A549 (cell line): Measurements from ENCODE around the gene KRTAP2-4. TPM values are rescaled to one million over a fixed set of nuclear protein-coding genes. Genes with fewer than 3 reads are reported as not detected.
A peak's percentile ranks its signal among the peaks of the same experiment; 100 is the strongest.
"Not testable (repeated sequence)": the region's sequence is repeated elsewhere in the genome, so short reads cannot be mapped to it uniquely, and the experiment has no call there.

Experiments used
- ATAC-seq, 2 experiments: fragments of 200-7000 bp in 1 of 2; fragments of >200 bp in 1 of 2; cut with Nextera tagmentation in 1 of 2; cut with Tn5 transposase in 1 of 2; 3 replicates each; pipeline versions ENCODE4 v1.8.0 to v1.9.1; 2018 to 2020; ENCODE audit warnings: mild to moderate bottlenecking in 1 of 2, moderate library complexity in 1 of 2
- CTCF ChIA-PET: fragments of 300-600 bp; sonication (Branson Sonifier 250); formaldehyde crosslinking; extraction: SDS; loops from one replicate; lab custom pipeline; 2021; ENCODE audit warnings: antibody characterized with exemption, inconsistent platforms; lab: Yijun Ruan, JAX
- POLR2A ChIA-PET: fragments of 350-600 bp; formaldehyde crosslinking; extraction: SDS; loops from one replicate; lab custom pipeline; 2021; ENCODE audit warnings: antibody characterized with exemption, inconsistent platforms; lab: Yijun Ruan, JAX
- DNase-seq, 2 experiments: peaks; one replicate each; pipeline versions ENCODE4 v3.0.0 to v3.0.0-alpha.2; 2011 to 2016; ENCODE audit warnings: low read depth in 1 of 2, low spot score in 1 of 2
- FAIRE-seq: peaks from 2 replicates; lab custom pipeline; 2011; peaks lifted over from hg19 to GRCh38; lab: Jason Lieb, UNC
- H3K27ac ChIP-seq, 2 experiments: fragments of >200 bp; sonication (Bioruptor Twin); formaldehyde crosslinking; 3 replicates each; pipeline ENCODE4 v1.5.1; 2016 to 2017
- H3K4me1 ChIP-seq: fragments of >200 bp; sonication (Bioruptor Twin); formaldehyde crosslinking; 3 replicates; pipeline ENCODE4 v1.6.1; 2016
- H3K4me2 ChIP-seq: fragments of >200 bp; sonication (Bioruptor Twin); formaldehyde crosslinking; 3 replicates; pipeline ENCODE4 v1.6.1; 2016
- H3K4me3 ChIP-seq: fragments of >200 bp; sonication (Bioruptor Twin); formaldehyde crosslinking; 3 replicates; pipeline ENCODE4 v1.5.1; 2016
- H3K9me3 ChIP-seq: fragments of >200 bp; sonication (Bioruptor Twin); formaldehyde crosslinking; 3 replicates; pipeline ENCODE4 v1.6.1; 2016
- CHD4 ChIP-seq: fragments of 200-600 bp; sonication (generic); IDR thresholded peaks from 2 replicates; pipeline ENCODE4 v1.6.1; 2016; ENCODE audit warnings: antibody characterized with exemption, mild to moderate bottlenecking, borderline replicate concordance
- EP300 ChIP-seq, 2 experiments: fragments of >200 bp; sonication (Bioruptor Twin); formaldehyde crosslinking; IDR thresholded peaks; 2 replicates in 1 of 2; 3 replicates in 1 of 2; pipeline ENCODE4 v1.6.1; 2016 to 2017
- GATA3 ChIP-seq: IDR thresholded peaks from 2 replicates; pipeline ENCODE4 v1.6.1; 2012; ENCODE audit warnings: borderline replicate concordance
- HDAC2 ChIP-seq: fragments of 200-600 bp; sonication (generic); IDR thresholded peaks from 2 replicates; pipeline ENCODE4 v1.6.1; 2016
- HEYL ChIP-seq: fragments of 250-450 bp; sonication (Bioruptor Pico); IDR thresholded peaks from 2 replicates; pipeline ENCODE4 v1.8.0; 2021; ENCODE audit warnings: mild to moderate bottlenecking, moderate library complexity
- HOXA7 ChIP-seq: fragments of 250-450 bp; sonication (Bioruptor Pico); IDR thresholded peaks from 2 replicates; pipeline ENCODE4 v1.5.0; 2020; ENCODE audit warnings: mild to moderate bottlenecking, moderate library complexity
- HOXB13 ChIP-seq: fragments of 250-450 bp; sonication (Bioruptor Pico); IDR thresholded peaks from 2 replicates; pipeline ENCODE4 v1.5.0; 2020; ENCODE audit warnings: low read depth, mild to moderate bottlenecking, moderate library complexity
- JUNB ChIP-seq: fragments of >200 bp; sonication (Bioruptor Twin); formaldehyde crosslinking; IDR thresholded peaks from 2 replicates; pipeline ENCODE4 v1.6.1; 2016
- KDM1A ChIP-seq: fragments of 200-600 bp; sonication (generic); IDR thresholded peaks from 2 replicates; pipeline ENCODE4 v1.6.1; 2016; ENCODE audit warnings: low read depth, mild to moderate bottlenecking
- KDM5A ChIP-seq: fragments of 200-600 bp; sonication (generic); IDR thresholded peaks from 2 replicates; pipeline ENCODE4 v1.6.1; 2016; ENCODE audit warnings: antibody characterized with exemption, mild to moderate bottlenecking
- MAFK ChIP-seq: fragments of 450-650 bp; IDR thresholded peaks from 2 replicates; pipeline ENCODE4 v1.6.1; 2014; ENCODE audit not compliant: partially characterized antibody
- POLR2AphosphoS2 ChIP-seq: conservative IDR thresholded peaks from 2 replicates; pipeline ENCODE4 v1.6.1; 2012; ENCODE audit warnings: low read length, improper control_type of control experiment, inconsistent platforms
- RFX5 ChIP-seq: fragments of 450-650 bp; IDR thresholded peaks from 2 replicates; pipeline ENCODE4 v1.7.1; 2014; ENCODE audit warnings: antibody characterized with exemption, mild to moderate bottlenecking, moderate library complexity
- RNF2 ChIP-seq: fragments of 200-600 bp; sonication (generic); IDR thresholded peaks from 2 replicates; pipeline ENCODE4 v1.6.1; 2016; ENCODE audit warnings: low read depth, mild to moderate bottlenecking, antibody characterized with exemption, moderate library complexity, borderline replicate concordance
- TP53 ChIP-seq: fragments of 250-450 bp; sonication (Bioruptor Pico); IDR thresholded peaks from 2 replicates; pipeline ENCODE4 v1.5.0; 2021; ENCODE audit warnings: mild to moderate bottlenecking, moderate library complexity
- ZC3H11A ChIP-seq: fragments of 450-650 bp; IDR thresholded peaks from 2 replicates; pipeline ENCODE4 v1.6.1; 2014; ENCODE audit warnings: antibody characterized with exemption, mild to moderate bottlenecking
- ZSCAN20 ChIP-seq: fragments of 250-450 bp; sonication (Bioruptor Pico); IDR thresholded peaks from 2 replicates; pipeline ENCODE4 v1.8.0; 2022; ENCODE audit warnings: mild to moderate bottlenecking, moderate library complexity
- WGBS: methylation state at CpG from one replicate; pipeline ENCODE4 v1.1.6; 2017; ENCODE audit errors: missing lambda C conversion rate; 5-methylcytosine and 5-hydroxymethylcytosine counted together
- polyA plus RNA-seq, 4 experiments: library from polyadenylated mRNA; depleted of rRNA in 3 of 4; stranded (reverse); fragments of >200 nt; fragmentation: RNase III in 1 of 4; extraction: RNeasy Plus Mini Kit Qiagen cat#74134 plus additional on column Dnase treatment in 1 of 4; gene quantifications; 2 replicates in 3 of 4; 3 replicates in 1 of 4; pipeline ENCODE4 v1.2.3, GENCODE V29; 2011 to 2017
- TF ChIP-seq, protein P1 (sequence below): fragments of 200-600 bp; sonication (generic); IDR thresholded peaks from 2 replicates; pipeline ENCODE4 v1.6.1; 2016; ENCODE audit warnings: antibody characterized with exemption, mild to moderate bottlenecking, moderate library complexity
- TF ChIP-seq, protein P2 (sequence below): fragments of 250-450 bp; sonication (Bioruptor Pico); IDR thresholded peaks from 2 replicates; pipeline ENCODE4 v1.5.0; 2021; ENCODE audit warnings: mild to moderate bottlenecking, moderate library complexity, borderline replicate concordance
- TF ChIP-seq, protein P3 (sequence below): fragments of >200 bp; sonication (Bioruptor Twin); formaldehyde crosslinking; IDR thresholded peaks from 2 replicates; pipeline ENCODE4 v1.6.1; 2016

KRTAP2-4 gene
- polyA plus RNA-seq, 2 of the 4 experiments (the other 2 are of a cell fraction), result not detected

DNA sequence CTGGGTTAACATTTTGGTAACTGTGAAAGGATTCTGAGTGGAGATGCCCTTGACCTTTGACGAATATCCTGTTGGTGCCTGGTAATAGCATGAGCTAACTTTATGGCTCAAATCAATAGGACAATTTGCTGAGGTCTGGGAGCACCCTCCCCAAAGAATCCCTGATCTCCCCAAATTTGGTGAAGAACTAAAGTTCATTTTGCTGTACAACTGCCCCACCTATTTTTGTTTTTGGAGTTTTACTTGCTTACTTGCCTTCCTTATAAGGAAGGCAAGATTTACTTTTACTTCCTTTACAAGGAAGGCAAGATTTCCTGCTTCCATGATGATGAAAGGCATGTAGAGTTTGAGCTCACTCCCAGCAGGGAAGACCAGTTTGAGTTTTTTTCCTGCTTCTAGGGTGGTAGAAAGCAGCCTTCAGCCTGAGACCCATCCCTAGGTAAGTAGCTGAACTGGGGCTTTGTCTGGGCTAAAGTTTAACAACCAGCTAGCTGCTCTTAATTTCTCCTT lies 42.3 kb upstream of the KRTAP2-4 start:
- no peak overlapping the region for H3K4me3 ChIP-seq
- H3K27ac ChIP-seq, result no peak overlapping the region
- ATAC-seq (no peak), FAIRE-seq (no peak)
- H3K9me3 ChIP-seq, result peaks cover 5% of the 10 kb centered on the region; the same call in 1 of the 3 replicates
- 50% methylated on average over 1 of the region's 1 CpG for WGBS
- H3K4me1 ChIP-seq, result peaks cover 11% of the 10 kb centered on the region
- no peak overlapping the region for H3K4me2 ChIP-seq
- POLR2A ChIA-PET, result no interaction called here
- no peak for TF ChIP-seq ZC3H11A
- TF ChIP-seq ZSCAN20, result no peak
- no peak for TF ChIP-seq HDAC2
- no peak for TF ChIP-seq CHD4
- TF ChIP-seq JUNB, result no peak
- no peak for TF ChIP-seq HEYL (CRISPR knock-in tag)
- no peak for TF ChIP-seq EP300 (IDR thresholded peaks at IDR 0.05)
- no peak for TF ChIP-seq RFX5
- no peak for TF ChIP-seq HOXA7 (CRISPR knock-in tag)
- TF ChIP-seq, protein P1, sequence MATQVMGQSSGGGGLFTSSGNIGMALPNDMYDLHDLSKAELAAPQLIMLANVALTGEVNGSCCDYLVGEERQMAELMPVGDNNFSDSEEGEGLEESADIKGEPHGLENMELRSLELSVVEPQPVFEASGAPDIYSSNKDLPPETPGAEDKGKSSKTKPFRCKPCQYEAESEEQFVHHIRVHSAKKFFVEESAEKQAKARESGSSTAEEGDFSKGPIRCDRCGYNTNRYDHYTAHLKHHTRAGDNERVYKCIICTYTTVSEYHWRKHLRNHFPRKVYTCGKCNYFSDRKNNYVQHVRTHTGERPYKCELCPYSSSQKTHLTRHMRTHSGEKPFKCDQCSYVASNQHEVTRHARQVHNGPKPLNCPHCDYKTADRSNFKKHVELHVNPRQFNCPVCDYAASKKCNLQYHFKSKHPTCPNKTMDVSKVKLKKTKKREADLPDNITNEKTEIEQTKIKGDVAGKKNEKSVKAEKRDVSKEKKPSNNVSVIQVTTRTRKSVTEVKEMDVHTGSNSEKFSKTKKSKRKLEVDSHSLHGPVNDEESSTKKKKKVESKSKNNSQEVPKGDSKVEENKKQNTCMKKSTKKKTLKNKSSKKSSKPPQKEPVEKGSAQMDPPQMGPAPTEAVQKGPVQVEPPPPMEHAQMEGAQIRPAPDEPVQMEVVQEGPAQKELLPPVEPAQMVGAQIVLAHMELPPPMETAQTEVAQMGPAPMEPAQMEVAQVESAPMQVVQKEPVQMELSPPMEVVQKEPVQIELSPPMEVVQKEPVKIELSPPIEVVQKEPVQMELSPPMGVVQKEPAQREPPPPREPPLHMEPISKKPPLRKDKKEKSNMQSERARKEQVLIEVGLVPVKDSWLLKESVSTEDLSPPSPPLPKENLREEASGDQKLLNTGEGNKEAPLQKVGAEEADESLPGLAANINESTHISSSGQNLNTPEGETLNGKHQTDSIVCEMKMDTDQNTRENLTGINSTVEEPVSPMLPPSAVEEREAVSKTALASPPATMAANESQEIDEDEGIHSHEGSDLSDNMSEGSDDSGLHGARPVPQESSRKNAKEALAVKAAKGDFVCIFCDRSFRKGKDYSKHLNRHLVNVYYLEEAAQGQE, result no peak
- TF ChIP-seq HOXB13, result no peak
- TF ChIP-seq, all 56 proteins: peak for 0
- no peak for DNase-seq
- CTCF ChIA-PET, result interaction anchor here (1.1 kb wide), 1 partner anchor 441 kb away, joined by 3 read pairs; no protein-coding TSS in a partner anchor

DNA sequence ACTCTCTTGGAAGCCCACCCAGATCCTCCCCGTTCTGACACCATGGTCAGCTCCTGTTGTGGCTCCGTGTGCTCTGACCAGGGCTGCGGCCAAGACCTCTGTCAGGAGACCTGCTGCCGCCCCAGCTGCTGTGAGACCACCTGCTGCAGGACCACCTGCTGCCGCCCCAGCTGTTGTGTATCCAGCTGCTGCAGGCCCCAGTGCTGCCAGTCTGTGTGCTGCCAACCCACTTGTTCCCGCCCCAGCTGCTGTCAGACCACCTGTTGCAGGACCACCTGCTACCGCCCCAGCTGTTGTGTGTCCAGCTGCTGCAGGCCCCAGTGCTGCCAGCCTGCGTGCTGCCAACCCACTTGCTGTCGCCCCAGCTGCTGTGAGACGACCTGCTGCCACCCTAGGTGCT lies 39.7 kb upstream of the KRTAP2-4 start, which contains the start of gene KRTAP4-9:
TSS of gene KRTAP4-9 (plus strand) at position 43 of the 400 bp plus-strand sequence. CDS start at position 43, 0 bp downstream.
- H3K4me2 ChIP-seq, POLR2A ChIA-PET, FAIRE-seq, H3K4me3 ChIP-seq, DNase-seq, H3K9me3 ChIP-seq, ATAC-seq: not testable (repeated sequence)
- CTCF ChIA-PET, result interaction anchor here (1.7 kb wide), 1 partner anchor 543 kb away, joined by 4 read pairs; no protein-coding TSS in a partner anchor
- 83% methylated on average over 9 of the region's 10 CpGs for WGBS
- Histone ChIP-seq H3K4me1 (peaks cover 11% of the 10 kb centered on the region), H3K27ac (peak within 1 kb of the TSS in 1 of 2 experiments; percentile 30; a peak in 2 of 6 replicates)

DNA sequence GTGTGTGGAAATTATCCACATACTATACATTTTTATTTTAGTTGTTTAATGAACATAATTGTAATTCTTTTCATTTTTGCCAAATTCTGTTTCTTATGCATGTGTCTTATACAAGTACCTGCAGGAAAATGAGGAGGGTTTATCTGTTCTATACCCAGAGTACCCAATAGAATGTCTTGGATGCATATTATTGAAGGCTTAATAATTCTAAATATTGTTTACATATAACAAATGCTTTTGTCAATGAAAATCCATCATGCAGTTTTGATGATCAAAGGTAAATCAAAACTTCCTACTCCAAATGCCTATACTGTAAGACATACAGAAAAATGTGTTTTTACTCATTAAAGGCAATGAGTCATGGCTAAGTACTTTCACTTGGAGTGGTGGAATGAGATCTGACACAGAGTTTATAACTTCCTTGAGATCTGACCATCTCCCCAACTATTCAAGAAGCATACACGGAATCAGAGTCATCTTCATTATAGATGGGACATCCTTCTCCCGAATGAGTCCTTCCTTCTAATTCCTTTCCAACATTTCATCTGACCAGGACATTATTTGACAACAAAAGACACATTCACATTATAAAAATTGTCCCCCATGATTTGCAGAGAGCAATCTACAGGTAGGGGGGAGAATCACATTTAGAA lies 38.8 kb upstream of the KRTAP2-4 start:
- CTCF ChIA-PET, H3K4me3 ChIP-seq, H3K4me2 ChIP-seq, H3K9me3 ChIP-seq, H3K27ac ChIP-seq, POLR2A ChIA-PET: not testable (repeated sequence)
- H3K4me1 ChIP-seq, result peaks cover 18% of the 10 kb centered on the region
- FAIRE-seq (peak; percentile 100), DNase-seq (peak in 1 of 2 experiments; percentile 23), ATAC-seq (peak in 1 of 2 experiments; percentile 78; a peak in 3 of 6 replicates)
- WGBS, result 7% methylated on average over 2 of the region's 2 CpGs

DNA sequence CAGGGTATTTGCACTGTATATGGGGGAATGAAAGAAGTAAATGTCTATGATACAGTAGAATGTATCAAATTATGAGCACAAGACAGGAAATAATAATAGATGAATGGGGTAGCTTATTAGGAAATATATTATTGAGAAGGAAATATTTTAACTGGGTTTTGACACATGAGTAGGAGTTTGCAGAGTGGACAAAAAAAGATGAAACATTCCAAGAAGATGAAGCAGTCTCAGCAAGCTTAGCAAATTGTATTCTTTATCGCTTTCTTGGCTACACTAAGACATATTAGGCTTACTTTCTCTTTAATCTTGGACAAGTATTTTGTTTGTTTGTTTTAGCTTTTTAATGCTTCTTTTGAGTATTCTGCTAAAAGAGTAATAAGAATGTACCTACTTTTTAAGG lies 38.2 kb upstream of the KRTAP2-4 start:
- H3K4me2 ChIP-seq, result no peak overlapping the region; the same call in 2 of the 3 replicates
- ChIA-PET POLR2A (no interaction called here), CTCF (no interaction called here)
- DNase-seq (no peak), FAIRE-seq (no peak), ATAC-seq (no peak)
- 90% methylated on average over 1 of the region's 1 CpG for WGBS
- H3K4me3 ChIP-seq, result no peak overlapping the region
- H3K4me1 ChIP-seq, result peaks cover 24% of the 10 kb centered on the region
- H3K27ac ChIP-seq, result no peak overlapping the region
- no peaks in the 10 kb centered on the region for H3K9me3 ChIP-seq
- TF ChIP-seq, protein P1, result no peak
- TF ChIP-seq RNF2 (no peak), POLR2AphosphoS2 (no peak), EP300 (IDR thresholded peaks at IDR 0.05) (no peak), GATA3 (no peak), KDM1A (no peak), MAFK (no peak), TP53 (no peak), KDM5A (no peak)
- TF ChIP-seq, protein P2, sequence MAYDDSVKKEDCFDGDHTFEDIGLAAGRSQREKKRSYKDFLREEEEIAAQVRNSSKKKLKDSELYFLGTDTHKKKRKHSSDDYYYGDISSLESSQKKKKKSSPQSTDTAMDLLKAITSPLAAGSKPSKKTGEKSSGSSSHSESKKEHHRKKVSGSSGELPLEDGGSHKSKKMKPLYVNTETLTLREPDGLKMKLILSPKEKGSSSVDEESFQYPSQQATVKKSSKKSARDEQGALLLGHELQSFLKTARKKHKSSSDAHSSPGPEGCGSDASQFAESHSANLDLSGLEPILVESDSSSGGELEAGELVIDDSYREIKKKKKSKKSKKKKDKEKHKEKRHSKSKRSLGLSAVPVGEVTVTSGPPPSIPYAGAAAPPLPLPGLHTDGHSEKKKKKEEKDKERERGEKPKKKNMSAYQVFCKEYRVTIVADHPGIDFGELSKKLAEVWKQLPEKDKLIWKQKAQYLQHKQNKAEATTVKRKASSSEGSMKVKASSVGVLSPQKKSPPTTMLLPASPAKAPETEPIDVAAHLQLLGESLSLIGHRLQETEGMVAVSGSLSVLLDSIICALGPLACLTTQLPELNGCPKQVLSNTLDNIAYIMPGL (CRISPR knock-in tag), result no peak
- TF ChIP-seq, protein P3, sequence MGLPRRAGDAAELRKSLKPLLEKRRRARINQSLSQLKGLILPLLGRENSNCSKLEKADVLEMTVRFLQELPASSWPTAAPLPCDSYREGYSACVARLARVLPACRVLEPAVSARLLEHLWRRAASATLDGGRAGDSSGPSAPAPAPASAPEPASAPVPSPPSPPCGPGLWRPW, result no peak
